ENCODE measurements around the gene ERI3. TPM values are rescaled to one million over a fixed set of nuclear protein-coding genes. Genes with fewer than 3 reads are reported as not detected.

The ERI3 gene
- polyA plus RNA-seq, 1 donor = 78.9 TPM

GRCh38 chr1:44288883-44289282, 66.2 kb downstream of the ERI3 start:
- DNase-seq = no peak

- DNase-seq = no peak
Measured at GRCh38 chr1:44284184-44284583, 70.9 kb downstream of the ERI3 start.

GRCh38 chr1:44283524-44284173, 71.4 kb downstream of the ERI3 start:
- no peak for DNase-seq

GRCh38 chr1:44282704-44283426, 72.2 kb downstream of the ERI3 start:
- no peak for DNase-seq

- DNase-seq = no peak
Measured at GRCh38 chr1:44281962-44282703, 72.9 kb downstream of the ERI3 start.

GRCh38 chr1:44276901-44277300, 78.2 kb downstream of the ERI3 start:
- no peak for DNase-seq

GRCh38 chr1:44275991-44276405, 79.1 kb downstream of the ERI3 start:
- DNase-seq = no peak

- no peak for DNase-seq
Measured at GRCh38 chr1:44275296-44275962, 79.6 kb downstream of the ERI3 start.

- DNase-seq = no peak
Measured at GRCh38 chr1:44273560-44274350, 81.3 kb downstream of the ERI3 start.

- no peak for DNase-seq
Measured at GRCh38 chr1:44272992-44273391, 82.1 kb downstream of the ERI3 start.

- no peak for DNase-seq
Measured at GRCh38 chr1:44271646-44272045, 83.4 kb downstream of the ERI3 start.

GRCh38 chr1:44270686-44271628, 84.1 kb downstream of the ERI3 start:
- no peak for DNase-seq

GRCh38 chr1:44268054-44268453, 87.0 kb downstream of the ERI3 start:
- no peak for DNase-seq

GRCh38 chr1:44267438-44267837, 87.6 kb downstream of the ERI3 start:
- no peak for DNase-seq

GRCh38 chr1:44266400-44267344, 88.4 kb downstream of the ERI3 start:
- no peak for DNase-seq

GRCh38 chr1:44265656-44266358, 89.2 kb downstream of the ERI3 start:
- DNase-seq = no peak

GRCh38 chr1:44264451-44264771, 90.6 kb downstream of the ERI3 start:
- no peak for DNase-seq

- DNase-seq = no peak
Measured at GRCh38 chr1:44263568-44264450, 91.2 kb downstream of the ERI3 start.

All from left kidney (tissue), 2 donors.